HepG2 (cell line): ENCODE results near the gene TRIM5.

ENCODE experiments used
- EP300 ChIP-seq, 3 experiments: sonication (generic) in 1 of 3; formaldehyde crosslinking in 1 of 3; IDR thresholded peaks; 2 replicates each; pipeline versions ENCODE4 v1.5.1 to v1.6.1; 2011 to 2020; ENCODE audit warnings: low read depth in 2 of 3, low read length in 2 of 3, borderline replicate concordance in 1 of 3, improper control_type of control experiment in 1 of 3, mild to moderate bottlenecking in 1 of 3, missing genetic modification reagents in 1 of 3, moderate library complexity in 1 of 3
- ETV5 ChIP-seq: IDR thresholded peaks from 2 replicates; pipeline ENCODE4 v1.6.1; 2018; ENCODE audit warnings: missing biosample characterization, missing genetic modification reagents, inconsistent platforms, borderline replicate concordance
- EZH2 ChIP-seq: conservative IDR thresholded peaks from 2 replicates; pipeline ENCODE4 v1.6.1; 2012; ENCODE audit warnings: mild to moderate bottlenecking, low read depth, low read length, moderate library complexity
- FOSL2 ChIP-seq: sonication (generic); formaldehyde crosslinking; IDR thresholded peaks from 2 replicates; pipeline ENCODE4 v1.4.0; 2020; ENCODE audit warnings: missing genetic modification reagents
- PHF20 ChIP-seq: sonication (generic); formaldehyde crosslinking; IDR thresholded peaks from 2 replicates; pipeline ENCODE4 v1.5.0; 2020; ENCODE audit warnings: mild to moderate bottlenecking, missing genetic modification reagents
- TAF15 ChIP-seq: fragments of 200-400 bp; formaldehyde crosslinking; IDR thresholded peaks from one replicate; pipeline ENCODE4 v1.6.1; 2018; ENCODE audit warnings: mild to moderate bottlenecking, low read depth, low read length; ENCODE audit not compliant: poor library complexity, severe bottlenecking
- ZNF615 ChIP-seq: sonication (generic); formaldehyde crosslinking; IDR thresholded peaks from 2 replicates; pipeline ENCODE4 v1.5.0; 2020; ENCODE audit warnings: mild to moderate bottlenecking, missing genetic modification reagents, borderline replicate concordance
- TF ChIP-seq, protein P1 (sequence below): sonication (generic); formaldehyde crosslinking; IDR thresholded peaks from 2 replicates; pipeline ENCODE4 v1.5.0; 2020; ENCODE audit warnings: mild to moderate bottlenecking, missing genetic modification reagents, moderate library complexity
- TF ChIP-seq, protein P2 (sequence below): sonication (generic); formaldehyde crosslinking; IDR thresholded peaks from 2 replicates; pipeline ENCODE4 v1.5.0; 2020; ENCODE audit warnings: missing genetic modification reagents, mild to moderate bottlenecking, borderline replicate concordance
- TF ChIP-seq, protein P3 (sequence below): IDR thresholded peaks from 2 replicates; pipeline ENCODE4 v1.6.1; 2012; ENCODE audit warnings: low read length, improper control_type of control experiment
- TF ChIP-seq, protein P4 (sequence below): sonication (generic); formaldehyde crosslinking; IDR thresholded peaks from 2 replicates; pipeline ENCODE4 v1.8.1; 2022; ENCODE audit warnings: low read depth, mild to moderate bottlenecking, missing genetic modification reagents
- TF ChIP-seq, protein P5 (sequence below): IDR thresholded peaks from 2 replicates; pipeline ENCODE4 v1.6.1; 2012; ENCODE audit warnings: inconsistent platforms
- TF ChIP-seq, protein P6 (sequence below): fragments of 450-650 bp; IDR thresholded peaks from 2 replicates; pipeline ENCODE4 v1.6.1; 2017; ENCODE audit warnings: mild to moderate bottlenecking

DNA sequence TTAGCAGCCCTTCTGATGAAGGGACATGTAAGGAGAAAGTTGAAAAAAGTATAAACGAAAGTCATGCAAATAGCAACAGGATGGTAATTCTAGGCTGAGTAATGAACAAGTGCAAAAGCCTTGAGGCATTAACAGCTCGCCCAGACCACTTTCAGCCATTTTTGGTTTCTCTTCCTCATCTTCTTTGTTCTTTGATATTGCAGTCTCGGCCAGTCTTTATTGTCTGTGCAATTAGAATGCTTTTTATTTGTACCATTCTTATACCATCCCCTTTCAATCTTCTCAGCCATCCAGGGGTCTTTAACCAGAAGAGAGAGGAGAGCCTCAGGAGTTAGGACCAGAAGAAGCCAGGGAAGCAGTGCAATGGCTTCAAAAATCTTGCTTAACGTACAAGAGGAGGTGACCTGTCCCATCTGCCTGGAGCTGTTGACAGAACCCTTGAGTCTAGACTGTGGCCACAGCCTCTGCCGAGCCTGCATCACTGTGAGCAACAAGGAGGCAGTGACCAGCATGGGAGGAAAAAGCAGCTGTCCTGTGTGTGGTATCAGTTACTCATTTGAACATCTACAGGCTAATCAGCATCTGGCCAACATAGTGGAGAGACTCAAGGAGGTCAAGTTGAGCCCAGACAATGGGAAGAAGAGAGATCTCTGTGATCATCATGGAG, 52.8 kb downstream of the TRIM5 start:
- TF ChIP-seq, protein P1, sequence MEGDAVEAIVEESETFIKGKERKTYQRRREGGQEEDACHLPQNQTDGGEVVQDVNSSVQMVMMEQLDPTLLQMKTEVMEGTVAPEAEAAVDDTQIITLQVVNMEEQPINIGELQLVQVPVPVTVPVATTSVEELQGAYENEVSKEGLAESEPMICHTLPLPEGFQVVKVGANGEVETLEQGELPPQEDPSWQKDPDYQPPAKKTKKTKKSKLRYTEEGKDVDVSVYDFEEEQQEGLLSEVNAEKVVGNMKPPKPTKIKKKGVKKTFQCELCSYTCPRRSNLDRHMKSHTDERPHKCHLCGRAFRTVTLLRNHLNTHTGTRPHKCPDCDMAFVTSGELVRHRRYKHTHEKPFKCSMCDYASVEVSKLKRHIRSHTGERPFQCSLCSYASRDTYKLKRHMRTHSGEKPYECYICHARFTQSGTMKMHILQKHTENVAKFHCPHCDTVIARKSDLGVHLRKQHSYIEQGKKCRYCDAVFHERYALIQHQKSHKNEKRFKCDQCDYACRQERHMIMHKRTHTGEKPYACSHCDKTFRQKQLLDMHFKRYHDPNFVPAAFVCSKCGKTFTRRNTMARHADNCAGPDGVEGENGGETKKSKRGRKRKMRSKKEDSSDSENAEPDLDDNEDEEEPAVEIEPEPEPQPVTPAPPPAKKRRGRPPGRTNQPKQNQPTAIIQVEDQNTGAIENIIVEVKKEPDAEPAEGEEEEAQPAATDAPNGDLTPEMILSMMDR (CRISPR knock-in tag): no peak
- TF ChIP-seq, protein P2, sequence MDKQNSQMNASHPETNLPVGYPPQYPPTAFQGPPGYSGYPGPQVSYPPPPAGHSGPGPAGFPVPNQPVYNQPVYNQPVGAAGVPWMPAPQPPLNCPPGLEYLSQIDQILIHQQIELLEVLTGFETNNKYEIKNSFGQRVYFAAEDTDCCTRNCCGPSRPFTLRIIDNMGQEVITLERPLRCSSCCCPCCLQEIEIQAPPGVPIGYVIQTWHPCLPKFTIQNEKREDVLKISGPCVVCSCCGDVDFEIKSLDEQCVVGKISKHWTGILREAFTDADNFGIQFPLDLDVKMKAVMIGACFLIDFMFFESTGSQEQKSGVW: no peak
- TF ChIP-seq PHF20 (CRISPR knock-in tag) (no peak), ETV5 (CRISPR knock-in tag) (no peak), EZH2 (no peak), ZNF615 (CRISPR knock-in tag) (no peak), FOSL2 (CRISPR knock-in tag) (no peak), EP300 (IDR thresholded peaks at IDR 0.05; ENCODE audit: low read depth in 2 of 2, low read length in 2 of 2) (no peak), EP300 (CRISPR knock-in tag; IDR thresholded peaks at IDR 0.05; ENCODE audit: borderline replicate concordance) (no peak), TAF15 (no peak)
- TF ChIP-seq, protein P3, sequence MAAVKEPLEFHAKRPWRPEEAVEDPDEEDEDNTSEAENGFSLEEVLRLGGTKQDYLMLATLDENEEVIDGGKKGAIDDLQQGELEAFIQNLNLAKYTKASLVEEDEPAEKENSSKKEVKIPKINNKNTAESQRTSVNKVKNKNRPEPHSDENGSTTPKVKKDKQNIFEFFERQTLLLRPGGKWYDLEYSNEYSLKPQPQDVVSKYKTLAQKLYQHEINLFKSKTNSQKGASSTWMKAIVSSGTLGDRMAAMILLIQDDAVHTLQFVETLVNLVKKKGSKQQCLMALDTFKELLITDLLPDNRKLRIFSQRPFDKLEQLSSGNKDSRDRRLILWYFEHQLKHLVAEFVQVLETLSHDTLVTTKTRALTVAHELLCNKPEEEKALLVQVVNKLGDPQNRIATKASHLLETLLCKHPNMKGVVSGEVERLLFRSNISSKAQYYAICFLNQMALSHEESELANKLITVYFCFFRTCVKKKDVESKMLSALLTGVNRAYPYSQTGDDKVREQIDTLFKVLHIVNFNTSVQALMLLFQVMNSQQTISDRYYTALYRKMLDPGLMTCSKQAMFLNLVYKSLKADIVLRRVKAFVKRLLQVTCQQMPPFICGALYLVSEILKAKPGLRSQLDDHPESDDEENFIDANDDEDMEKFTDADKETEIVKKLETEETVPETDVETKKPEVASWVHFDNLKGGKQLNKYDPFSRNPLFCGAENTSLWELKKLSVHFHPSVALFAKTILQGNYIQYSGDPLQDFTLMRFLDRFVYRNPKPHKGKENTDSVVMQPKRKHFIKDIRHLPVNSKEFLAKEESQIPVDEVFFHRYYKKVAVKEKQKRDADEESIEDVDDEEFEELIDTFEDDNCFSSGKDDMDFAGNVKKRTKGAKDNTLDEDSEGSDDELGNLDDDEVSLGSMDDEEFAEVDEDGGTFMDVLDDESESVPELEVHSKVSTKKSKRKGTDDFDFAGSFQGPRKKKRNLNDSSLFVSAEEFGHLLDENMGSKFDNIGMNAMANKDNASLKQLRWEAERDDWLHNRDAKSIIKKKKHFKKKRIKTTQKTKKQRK: no peak
- TF ChIP-seq, protein P4, sequence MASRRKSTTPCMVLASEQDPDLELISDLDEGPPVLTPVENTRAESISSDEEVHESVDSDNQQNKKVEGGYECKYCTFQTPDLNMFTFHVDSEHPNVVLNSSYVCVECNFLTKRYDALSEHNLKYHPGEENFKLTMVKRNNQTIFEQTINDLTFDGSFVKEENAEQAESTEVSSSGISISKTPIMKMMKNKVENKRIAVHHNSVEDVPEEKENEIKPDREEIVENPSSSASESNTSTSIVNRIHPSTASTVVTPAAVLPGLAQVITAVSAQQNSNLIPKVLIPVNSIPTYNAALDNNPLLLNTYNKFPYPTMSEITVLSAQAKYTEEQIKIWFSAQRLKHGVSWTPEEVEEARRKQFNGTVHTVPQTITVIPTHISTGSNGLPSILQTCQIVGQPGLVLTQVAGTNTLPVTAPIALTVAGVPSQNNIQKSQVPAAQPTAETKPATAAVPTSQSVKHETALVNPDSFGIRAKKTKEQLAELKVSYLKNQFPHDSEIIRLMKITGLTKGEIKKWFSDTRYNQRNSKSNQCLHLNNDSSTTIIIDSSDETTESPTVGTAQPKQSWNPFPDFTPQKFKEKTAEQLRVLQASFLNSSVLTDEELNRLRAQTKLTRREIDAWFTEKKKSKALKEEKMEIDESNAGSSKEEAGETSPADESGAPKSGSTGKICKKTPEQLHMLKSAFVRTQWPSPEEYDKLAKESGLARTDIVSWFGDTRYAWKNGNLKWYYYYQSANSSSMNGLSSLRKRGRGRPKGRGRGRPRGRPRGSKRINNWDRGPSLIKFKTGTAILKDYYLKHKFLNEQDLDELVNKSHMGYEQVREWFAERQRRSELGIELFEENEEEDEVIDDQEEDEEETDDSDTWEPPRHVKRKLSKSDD (CRISPR knock-in tag): no peak
- TF ChIP-seq, protein P5, sequence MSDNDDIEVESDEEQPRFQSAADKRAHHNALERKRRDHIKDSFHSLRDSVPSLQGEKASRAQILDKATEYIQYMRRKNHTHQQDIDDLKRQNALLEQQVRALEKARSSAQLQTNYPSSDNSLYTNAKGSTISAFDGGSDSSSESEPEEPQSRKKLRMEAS: no peak
- TF ChIP-seq, protein P6, sequence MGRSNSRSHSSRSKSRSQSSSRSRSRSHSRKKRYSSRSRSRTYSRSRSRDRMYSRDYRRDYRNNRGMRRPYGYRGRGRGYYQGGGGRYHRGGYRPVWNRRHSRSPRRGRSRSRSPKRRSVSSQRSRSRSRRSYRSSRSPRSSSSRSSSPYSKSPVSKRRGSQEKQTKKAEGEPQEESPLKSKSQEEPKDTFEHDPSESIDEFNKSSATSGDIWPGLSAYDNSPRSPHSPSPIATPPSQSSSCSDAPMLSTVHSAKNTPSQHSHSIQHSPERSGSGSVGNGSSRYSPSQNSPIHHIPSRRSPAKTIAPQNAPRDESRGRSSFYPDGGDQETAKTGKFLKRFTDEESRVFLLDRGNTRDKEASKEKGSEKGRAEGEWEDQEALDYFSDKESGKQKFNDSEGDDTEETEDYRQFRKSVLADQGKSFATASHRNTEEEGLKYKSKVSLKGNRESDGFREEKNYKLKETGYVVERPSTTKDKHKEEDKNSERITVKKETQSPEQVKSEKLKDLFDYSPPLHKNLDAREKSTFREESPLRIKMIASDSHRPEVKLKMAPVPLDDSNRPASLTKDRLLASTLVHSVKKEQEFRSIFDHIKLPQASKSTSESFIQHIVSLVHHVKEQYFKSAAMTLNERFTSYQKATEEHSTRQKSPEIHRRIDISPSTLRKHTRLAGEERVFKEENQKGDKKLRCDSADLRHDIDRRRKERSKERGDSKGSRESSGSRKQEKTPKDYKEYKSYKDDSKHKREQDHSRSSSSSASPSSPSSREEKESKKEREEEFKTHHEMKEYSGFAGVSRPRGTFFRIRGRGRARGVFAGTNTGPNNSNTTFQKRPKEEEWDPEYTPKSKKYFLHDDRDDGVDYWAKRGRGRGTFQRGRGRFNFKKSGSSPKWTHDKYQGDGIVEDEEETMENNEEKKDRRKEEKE: no peak
